Thyroid gland (tissue), 4 donors: ENCODE data around the gene EPC1. TPM values are rescaled to one million over a fixed set of nuclear protein-coding genes. Genes with fewer than 3 reads are reported as not detected.
"Not testable (repeated sequence)": the region's sequence is repeated elsewhere in the genome, so short reads cannot be mapped to it uniquely, and the experiment has no call there.

ENCODE experiments used
- DNase-seq, 2 donors: peaks; one replicate each; pipeline ENCODE4 v3.0.0-alpha.2; 2019
- H3K27ac ChIP-seq, 3 donors: fragments of 200-600 bp; sonication (generic); 1 replicate in 2 of 3; 2 replicates in 1 of 3; pipeline ENCODE4 v1.5.1; 2016 to 2019; ENCODE audit warnings: mild to moderate bottlenecking in 1 of 3, moderate library complexity in 1 of 3
- H3K27me3 ChIP-seq: fragments of 200-600 bp; sonication (generic); one replicate; pipeline ENCODE4 v1.5.1; 2019
- H3K36me3 ChIP-seq, 2 donors: fragments of 200-600 bp; sonication (generic); one replicate each; pipeline ENCODE4 v1.5.1; 2016 to 2019
- H3K4me1 ChIP-seq, 2 donors: fragments of 200-600 bp; sonication (generic); one replicate each; pipeline ENCODE4 v1.5.1; 2017 to 2019
- H3K4me3 ChIP-seq, 3 donors: fragments of 200-600 bp; sonication (generic); replicated peaks in 1 of 3; 1 replicate in 2 of 3; 2 replicates in 1 of 3; pipeline ENCODE4 v1.5.1; 2016; ENCODE audit warnings: mild to moderate bottlenecking in 1 of 3
- H3K9me3 ChIP-seq: fragments of 200-600 bp; sonication (generic); one replicate; pipeline ENCODE4 v1.5.1; 2017
- POLR2A ChIP-seq, 2 donors: fragments of 450-650 bp; IDR thresholded peaks; one replicate each; pipeline ENCODE4 v1.6.1; 2017; ENCODE audit warnings: antibody characterized with exemption in 2 of 2, mild to moderate bottlenecking in 2 of 2, moderate library complexity in 1 of 2
- WGBS, 2 donors: methylation state at CpG; one replicate each; pipeline ENCODE4 v1.1.5; 2017; 5-methylcytosine and 5-hydroxymethylcytosine counted together
- intact Hi-C: fragments of 100-400 bp; cut with DNase I; formaldehyde crosslinking; loops from one replicate; pipeline ENCODE4 v1.15.1; 2023
- total RNA-seq, 4 donors: library from RNA; depleted of rRNA; stranded (reverse); fragments of >200 nt; gene quantifications; one replicate each; pipeline ENCODE4 v1.2.3, GENCODE V29; 2016
- TF ChIP-seq, protein P1 (sequence below), 6 experiments: fragments of 200-600 bp in 3 of 6; fragments of 450-650 bp in 3 of 6; sonication (generic) in 3 of 6; IDR thresholded peaks; one replicate each; pipeline ENCODE4 v1.5.1; 2016 to 2019; ENCODE audit warnings: antibody characterized with exemption in 6 of 6, mild to moderate bottlenecking in 2 of 6, inconsistent platforms in 1 of 6, moderate library complexity in 1 of 6

The EPC1 gene
- total RNA-seq, 4 donors from 2014 or later, result 60.0 to 83.4 (median 69.0) TPM

DNA sequence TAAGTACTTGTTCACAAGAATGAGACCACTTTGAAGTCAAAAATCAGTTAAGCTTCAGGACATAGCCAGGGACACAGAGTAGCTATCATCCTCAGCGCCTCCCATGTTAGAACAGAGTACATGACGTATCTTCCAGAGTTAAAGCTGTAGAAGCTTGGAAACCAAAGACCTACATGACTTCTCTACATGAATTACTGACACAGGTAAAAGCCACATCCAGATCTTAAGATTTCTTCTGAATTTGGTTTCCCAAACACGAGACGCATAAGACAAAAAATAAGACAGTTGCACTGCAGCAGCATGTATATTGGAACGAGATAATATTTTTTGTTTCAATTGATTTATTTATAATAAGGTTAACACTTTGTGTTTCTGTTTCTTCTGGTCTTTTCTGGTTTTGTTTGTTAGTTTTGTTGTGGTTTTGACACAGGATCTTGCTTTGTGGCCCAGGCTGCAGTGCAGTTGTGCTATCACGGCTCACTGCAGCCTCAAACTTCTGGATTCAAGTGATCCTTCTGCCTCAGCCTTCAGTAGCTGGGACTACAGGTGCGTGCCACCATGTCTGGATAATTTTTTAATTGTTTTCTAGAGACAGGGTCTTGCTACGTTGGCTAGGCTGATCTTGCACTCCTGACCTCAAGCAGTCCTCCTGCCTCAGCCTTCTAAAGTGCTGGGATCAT lies 10.2 kb upstream of the EPC1 start:
- H3K36me3 ChIP-seq, result no peaks in the 10 kb centered on the region
- H3K9me3 ChIP-seq, result no peaks in the 10 kb centered on the region
- DNase-seq, result no peak
- intact Hi-C loops, result no loop called here
- WGBS, 2 donors, result 93 to 95% methylated on average over 8 of the region's 8 CpGs
- H3K27me3 ChIP-seq, result no peaks in the 10 kb centered on the region
- no peak overlapping the region for H3K27ac ChIP-seq
- peaks cover 6 to 17% of the 10 kb centered on the region in 2 donors for H3K4me1 ChIP-seq
- TF ChIP-seq, protein P1, sequence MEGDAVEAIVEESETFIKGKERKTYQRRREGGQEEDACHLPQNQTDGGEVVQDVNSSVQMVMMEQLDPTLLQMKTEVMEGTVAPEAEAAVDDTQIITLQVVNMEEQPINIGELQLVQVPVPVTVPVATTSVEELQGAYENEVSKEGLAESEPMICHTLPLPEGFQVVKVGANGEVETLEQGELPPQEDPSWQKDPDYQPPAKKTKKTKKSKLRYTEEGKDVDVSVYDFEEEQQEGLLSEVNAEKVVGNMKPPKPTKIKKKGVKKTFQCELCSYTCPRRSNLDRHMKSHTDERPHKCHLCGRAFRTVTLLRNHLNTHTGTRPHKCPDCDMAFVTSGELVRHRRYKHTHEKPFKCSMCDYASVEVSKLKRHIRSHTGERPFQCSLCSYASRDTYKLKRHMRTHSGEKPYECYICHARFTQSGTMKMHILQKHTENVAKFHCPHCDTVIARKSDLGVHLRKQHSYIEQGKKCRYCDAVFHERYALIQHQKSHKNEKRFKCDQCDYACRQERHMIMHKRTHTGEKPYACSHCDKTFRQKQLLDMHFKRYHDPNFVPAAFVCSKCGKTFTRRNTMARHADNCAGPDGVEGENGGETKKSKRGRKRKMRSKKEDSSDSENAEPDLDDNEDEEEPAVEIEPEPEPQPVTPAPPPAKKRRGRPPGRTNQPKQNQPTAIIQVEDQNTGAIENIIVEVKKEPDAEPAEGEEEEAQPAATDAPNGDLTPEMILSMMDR (IDR thresholded peaks at IDR 0.05), result no peak
- TF ChIP-seq POLR2A (IDR thresholded peaks at IDR 0.05), result no peak
- no peak overlapping the region for H3K4me3 ChIP-seq

DNA sequence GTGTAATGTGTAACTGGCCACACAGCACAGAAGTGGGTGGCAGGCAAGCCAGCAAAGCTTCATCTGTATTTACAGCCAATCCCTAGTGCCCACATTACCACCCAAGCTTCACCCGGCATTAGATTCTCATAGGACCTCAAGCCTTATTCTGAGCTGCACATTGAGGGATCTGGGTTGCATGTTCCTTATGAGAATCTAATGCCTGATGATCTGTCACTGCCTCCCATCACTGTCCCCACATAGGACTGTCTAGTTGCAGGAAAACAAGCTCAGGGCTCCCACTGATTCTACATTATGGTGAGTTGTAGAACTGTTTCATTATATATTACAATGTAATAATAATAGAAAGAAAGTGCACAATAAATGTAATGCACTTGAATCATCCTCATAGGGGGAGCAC lies 7.7 kb upstream of the EPC1 start:
- WGBS, 2 donors, result 47 to 95% methylated on average over 1 of the region's 1 CpG
- peaks cover 6 to 11% of the 10 kb centered on the region in 2 donors for H3K4me1 ChIP-seq
- H3K27ac ChIP-seq, DNase-seq, H3K4me3 ChIP-seq, intact Hi-C loops, H3K36me3 ChIP-seq, H3K9me3 ChIP-seq, H3K27me3 ChIP-seq: not testable (repeated sequence)

DNA sequence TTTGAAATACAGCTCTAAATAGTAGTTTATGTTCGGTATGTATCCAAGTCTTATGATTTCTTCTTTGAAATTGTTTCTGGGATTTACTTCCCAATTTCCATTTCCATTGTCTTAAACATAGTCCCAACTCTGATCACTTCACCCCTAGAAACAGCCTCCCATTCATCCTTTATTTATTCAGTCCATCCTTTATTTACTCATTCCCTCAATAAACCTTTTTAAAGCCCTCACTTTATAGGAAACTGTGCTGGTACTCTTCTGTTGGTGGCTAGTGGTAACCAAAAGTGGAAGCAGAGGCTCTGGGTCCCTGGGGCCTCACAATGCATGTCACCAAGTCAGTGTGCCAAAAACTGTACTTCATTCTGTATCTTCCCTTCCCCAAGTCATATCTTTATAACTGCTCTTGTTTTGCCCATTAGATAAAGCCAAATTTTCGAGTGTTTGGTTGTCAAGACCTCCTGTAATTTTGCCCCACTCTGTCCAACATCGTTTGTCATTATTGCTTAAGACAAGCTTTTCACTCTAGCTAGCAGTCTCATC lies 3.9 kb upstream of the EPC1 start:
- H3K27ac ChIP-seq, result no peak overlapping the region
- no peak overlapping the region for H3K4me3 ChIP-seq
- DNase-seq, result no peak
- no peaks in the 10 kb centered on the region for H3K27me3 ChIP-seq
- peaks cover 11 to 14% of the 10 kb centered on the region in 2 donors for H3K4me1 ChIP-seq
- no peaks in the 10 kb centered on the region for H3K9me3 ChIP-seq
- intact Hi-C loops, result no loop called here
- TF ChIP-seq, protein P1 (IDR thresholded peaks at IDR 0.05), result no peak
- TF ChIP-seq POLR2A (IDR thresholded peaks at IDR 0.05), result no peak
- WGBS, 2 donors, result 85% methylated on average over 3 of the region's 3 CpGs
- no peaks in the 10 kb centered on the region for H3K36me3 ChIP-seq

DNA sequence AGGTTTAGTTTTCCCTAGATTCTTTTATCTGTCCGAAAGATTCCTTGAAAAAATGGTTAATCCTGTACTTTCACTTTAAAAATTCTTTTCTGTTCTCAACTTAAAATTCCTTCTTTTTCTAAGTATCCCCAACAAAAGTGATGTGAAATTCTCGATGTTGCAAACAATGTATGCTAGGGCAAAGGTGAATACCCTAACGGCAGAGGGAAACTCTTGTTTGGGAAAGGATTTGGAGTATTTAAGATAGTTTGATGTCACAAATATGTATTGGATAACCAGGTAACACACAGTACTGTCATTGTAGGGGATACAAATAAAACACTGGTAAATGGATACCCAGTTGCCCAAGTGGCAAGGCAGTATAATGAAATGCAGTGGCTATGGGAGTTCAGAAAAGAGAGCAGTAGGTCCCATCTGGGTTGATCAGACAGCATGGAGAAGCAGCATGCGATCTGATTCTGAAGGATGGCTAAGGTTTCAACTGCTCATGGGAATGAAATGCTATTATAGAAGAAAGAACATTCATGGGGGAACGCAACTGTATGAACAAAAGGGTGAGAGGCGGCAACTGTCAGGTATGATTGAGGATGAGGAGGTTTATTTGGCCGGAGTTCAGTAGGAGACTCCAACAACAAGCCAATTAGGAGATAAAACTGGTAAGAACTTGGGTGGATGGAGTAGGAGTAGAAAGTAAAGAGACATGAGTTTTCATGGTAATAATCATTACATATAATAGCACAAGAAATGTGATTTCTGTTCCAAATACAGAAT lies 3.2 kb upstream of the EPC1 start:
- Histone ChIP-seq H3K4me1 (peaks cover 11 to 17% of the 10 kb centered on the region in 2 donors), H3K4me3 (no peak overlapping the region), H3K36me3 (no peaks in the 10 kb centered on the region), H3K27ac (no peak overlapping the region), H3K9me3 (no peaks in the 10 kb centered on the region), H3K27me3 (no peaks in the 10 kb centered on the region)
- TF ChIP-seq, protein P1 (IDR thresholded peaks at IDR 0.05), result no peak
- TF ChIP-seq POLR2A (IDR thresholded peaks at IDR 0.05), result no peak
- intact Hi-C loops, result no loop called here
- DNase-seq, result no peak
- 86 to 87% methylated on average over 7 of the region's 7 CpGs for WGBS, 2 donors

DNA sequence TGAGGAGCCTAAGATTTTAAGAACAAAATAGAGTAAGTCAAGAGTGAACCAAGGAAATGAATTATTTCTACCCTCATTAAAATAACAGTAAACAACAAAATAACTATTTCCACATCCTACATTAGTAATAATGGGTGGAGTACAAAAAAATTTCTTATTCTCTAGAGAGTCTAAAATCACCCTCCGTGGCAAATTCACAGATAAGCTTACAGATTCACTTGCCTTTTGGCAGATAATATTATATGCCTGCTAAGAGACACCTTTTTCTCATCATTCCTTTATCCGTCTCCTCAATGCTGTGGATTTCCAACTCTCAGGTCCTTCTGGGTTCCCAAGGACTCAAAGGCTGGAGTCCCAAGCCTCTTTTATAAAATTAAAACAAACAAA lies 2.2 kb upstream of the EPC1 start:
- Histone ChIP-seq H3K36me3 (no peaks in the 10 kb centered on the region), H3K4me3 (no peak overlapping the region), H3K4me1 (peaks cover 19 to 27% of the 10 kb centered on the region in 2 donors), H3K27me3 (no peaks in the 10 kb centered on the region), H3K9me3 (no peaks in the 10 kb centered on the region), H3K27ac (no peak overlapping the region)
- intact Hi-C loops, result no loop called here
- TF ChIP-seq POLR2A (IDR thresholded peaks at IDR 0.05), result no peak
- TF ChIP-seq, protein P1 (IDR thresholded peaks at IDR 0.05), result no peak
- 88 to 93% methylated on average over 2 of the region's 2 CpGs for WGBS, 2 donors
- no peak for DNase-seq
